Brain microvascular endothelial cell (primary cell): ENCODE measurements around the gene MTRFR.

Experiments
- DNase-seq: peaks from one replicate; pipeline ENCODE4 v3.0.0-alpha.2; 2020
- H3K27ac ChIP-seq: fragments of 250-450 bp; sonication (Bioruptor Pico); 2 replicates; pipeline ENCODE4 v1.5.1; 2020; ENCODE audit warnings: mild to moderate bottlenecking, moderate library complexity
- H3K27me3 ChIP-seq: fragments of 250-450 bp; sonication (Bioruptor Pico); replicated peaks from 2 replicates; pipeline ENCODE4 v1.5.1; 2020; ENCODE audit warnings: mild to moderate bottlenecking
- H3K36me3 ChIP-seq: fragments of 250-450 bp; sonication (Bioruptor Pico); replicated peaks from 2 replicates; pipeline ENCODE4 v1.5.1; 2020; ENCODE audit warnings: mild to moderate bottlenecking
- H3K4me3 ChIP-seq: 2 replicates; pipeline ENCODE4 v1.5.1; 2011; ENCODE audit warnings: low read depth, mild to moderate bottlenecking, control low read depth, low read length, moderate library complexity
- in situ Hi-C: cut with HindIII; loops from 2 replicates; pipeline ENCODE4 v1.10.0; 2017; ENCODE audit warnings: low sequenced_read_pairs, low pct_ligation_motif_present
- TF ChIP-seq, protein P1 (sequence below): IDR thresholded peaks from 2 replicates; pipeline ENCODE4 v1.5.1; 2011; ENCODE audit warnings: low read depth, mild to moderate bottlenecking, moderate library complexity, low read length, control low read depth, inconsistent platforms; ENCODE audit errors: missing control alignments

MTRFR gene

DNA sequence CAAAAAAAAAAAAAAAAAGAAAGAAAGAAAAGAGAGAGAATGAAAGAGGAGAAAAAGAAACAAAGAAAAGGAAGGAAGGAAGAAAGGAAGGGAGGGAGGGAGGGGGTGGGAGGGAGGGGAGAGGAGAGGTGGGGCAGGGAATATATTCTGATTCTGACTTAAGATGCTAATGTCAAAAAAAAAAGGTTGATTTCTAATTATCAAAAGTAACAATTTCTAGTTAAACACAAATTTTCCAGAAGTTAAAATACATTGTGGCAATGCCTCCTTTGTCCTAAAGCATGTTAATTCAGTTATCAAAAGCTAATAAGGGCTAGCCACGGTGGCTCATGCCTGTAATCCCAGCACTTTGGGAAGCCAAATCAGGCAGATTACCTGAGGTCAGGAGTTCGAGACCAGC, 7.8 kb upstream of the MTRFR start:
- TF ChIP-seq, protein P1, sequence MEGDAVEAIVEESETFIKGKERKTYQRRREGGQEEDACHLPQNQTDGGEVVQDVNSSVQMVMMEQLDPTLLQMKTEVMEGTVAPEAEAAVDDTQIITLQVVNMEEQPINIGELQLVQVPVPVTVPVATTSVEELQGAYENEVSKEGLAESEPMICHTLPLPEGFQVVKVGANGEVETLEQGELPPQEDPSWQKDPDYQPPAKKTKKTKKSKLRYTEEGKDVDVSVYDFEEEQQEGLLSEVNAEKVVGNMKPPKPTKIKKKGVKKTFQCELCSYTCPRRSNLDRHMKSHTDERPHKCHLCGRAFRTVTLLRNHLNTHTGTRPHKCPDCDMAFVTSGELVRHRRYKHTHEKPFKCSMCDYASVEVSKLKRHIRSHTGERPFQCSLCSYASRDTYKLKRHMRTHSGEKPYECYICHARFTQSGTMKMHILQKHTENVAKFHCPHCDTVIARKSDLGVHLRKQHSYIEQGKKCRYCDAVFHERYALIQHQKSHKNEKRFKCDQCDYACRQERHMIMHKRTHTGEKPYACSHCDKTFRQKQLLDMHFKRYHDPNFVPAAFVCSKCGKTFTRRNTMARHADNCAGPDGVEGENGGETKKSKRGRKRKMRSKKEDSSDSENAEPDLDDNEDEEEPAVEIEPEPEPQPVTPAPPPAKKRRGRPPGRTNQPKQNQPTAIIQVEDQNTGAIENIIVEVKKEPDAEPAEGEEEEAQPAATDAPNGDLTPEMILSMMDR: no peak
- in situ Hi-C loops: no loop called here
- peaks cover 3% of the 10 kb centered on the region for H3K36me3 ChIP-seq

DNA sequence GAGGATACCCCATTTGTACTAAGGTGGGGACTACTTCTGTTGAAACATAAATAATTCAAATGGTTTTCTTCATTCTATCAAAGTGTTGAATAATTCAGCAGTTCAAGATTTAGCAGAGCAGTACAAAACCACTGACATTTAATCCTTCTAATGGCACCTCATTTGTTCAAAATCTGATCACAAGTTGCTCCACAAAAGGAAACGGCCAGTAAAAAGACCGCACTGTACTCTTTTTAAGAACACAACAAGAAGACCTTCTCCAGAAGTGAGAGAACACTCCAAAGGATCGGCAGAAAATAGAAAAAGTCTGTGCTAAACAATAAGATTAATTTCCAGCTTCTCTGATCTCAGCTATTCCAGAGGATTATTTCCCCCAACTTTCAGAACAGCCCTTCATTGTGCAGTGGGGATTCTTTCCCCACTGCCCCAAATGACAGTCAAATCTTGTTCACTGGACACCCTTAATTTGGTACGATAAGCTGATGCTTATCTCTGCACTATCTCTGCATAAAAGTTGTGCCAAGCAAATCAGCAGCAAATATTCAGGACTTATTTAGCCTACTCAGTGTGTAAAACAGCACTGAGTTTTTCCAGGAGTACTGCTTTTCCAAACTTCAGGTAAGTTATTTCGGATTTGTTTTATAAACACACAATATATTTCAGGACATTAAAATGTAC, 5.5 kb upstream of the MTRFR start:
- TF ChIP-seq, protein P1: no peak
- Histone ChIP-seq H3K4me3 (no peak overlapping the region), H3K27ac (no peak overlapping the region), H3K36me3 (no peaks in the 10 kb centered on the region), H3K27me3 (no peaks in the 10 kb centered on the region)
- in situ Hi-C loops: no loop called here
- no peak for DNase-seq

More for the DNA sequence above, 7.8 kb upstream of the MTRFR start:
- no peaks in the 10 kb centered on the region for H3K27me3 ChIP-seq
- no peak overlapping the region for H3K27ac ChIP-seq
- no peak for DNase-seq
- no peak overlapping the region for H3K4me3 ChIP-seq

DNA sequence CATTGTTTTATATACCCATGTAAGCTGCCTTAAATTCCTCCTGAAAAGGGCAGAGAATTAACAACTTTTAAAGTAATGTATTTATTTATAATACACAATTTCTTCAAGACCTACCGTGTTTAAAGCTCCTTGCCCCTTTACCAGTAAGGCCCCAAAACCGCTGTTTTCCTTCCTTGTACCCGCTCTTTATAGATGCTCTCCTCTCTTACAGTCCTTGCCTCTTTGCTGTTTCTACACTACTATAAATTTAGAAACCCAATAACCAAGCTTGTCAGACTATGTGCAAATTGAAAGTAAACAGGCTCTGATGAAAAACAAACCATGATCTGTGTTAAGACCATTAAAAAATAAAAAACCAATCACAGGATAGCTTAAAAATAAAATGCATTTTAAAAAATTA, 4.2 kb upstream of the MTRFR start:
- in situ Hi-C loops: no loop called here

DNA sequence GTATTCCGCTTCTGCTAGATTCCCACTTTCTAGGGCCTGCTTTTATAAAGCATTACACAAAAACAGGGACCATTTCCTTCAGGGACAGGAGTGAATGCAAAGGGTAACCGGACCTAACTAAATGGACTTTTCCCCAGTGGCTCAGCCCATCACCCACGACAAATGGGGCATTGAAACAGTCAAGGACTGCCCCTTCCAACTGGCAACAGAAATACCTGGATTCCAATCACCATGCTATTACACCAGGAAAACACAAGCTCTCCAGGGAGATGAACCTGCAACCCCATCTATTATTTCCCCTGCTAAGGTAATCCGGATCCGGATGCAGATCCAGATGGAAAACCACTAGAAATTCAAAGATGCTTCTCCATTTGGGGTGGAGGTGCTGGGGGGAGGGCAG, 1.3 kb upstream of the MTRFR start:
- no peak overlapping the region for H3K27ac ChIP-seq
- in situ Hi-C loops: loop anchor here (10.0 kb wide), 1 partner anchor 187 kb away; no protein-coding TSS in a partner anchor

More for the DNA sequence above, 4.2 kb upstream of the MTRFR start:
- TF ChIP-seq, protein P1: no peak
- Histone ChIP-seq H3K4me3 (no peak overlapping the region), H3K27ac (no peak overlapping the region), H3K27me3 (no peaks in the 10 kb centered on the region), H3K36me3 (no peaks in the 10 kb centered on the region)
- DNase-seq: no peak

DNA sequence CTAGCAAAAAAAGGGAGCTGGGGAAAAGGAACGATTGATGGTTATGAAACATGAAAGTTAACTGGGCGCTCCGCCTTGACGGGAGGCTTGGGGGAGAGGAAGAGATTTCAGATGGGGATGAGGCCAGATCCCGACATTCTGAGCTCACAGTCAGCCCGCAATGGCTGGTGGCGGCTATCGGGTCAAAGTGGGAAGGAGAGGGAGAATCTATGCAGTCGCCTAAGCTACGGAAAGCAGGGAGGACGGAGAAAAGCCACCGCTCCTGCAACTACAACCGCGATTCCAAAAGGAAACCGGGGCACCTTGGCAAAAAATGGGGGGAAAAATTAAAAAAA, 797 bp upstream of the MTRFR start:
- H3K27ac ChIP-seq: peak overlapping the region; percentile 73
- in situ Hi-C loops: loop anchor here (10.0 kb wide), 1 partner anchor 188 kb away; no protein-coding TSS in a partner anchor
- peak overlapping the region; percentile 80 for H3K4me3 ChIP-seq
- no peaks in the 10 kb centered on the region for H3K36me3 ChIP-seq
- peak; percentile 17 for DNase-seq
- TF ChIP-seq, protein P1: no peak
- no peaks in the 10 kb centered on the region for H3K27me3 ChIP-seq

More for the DNA sequence above, 1.3 kb upstream of the MTRFR start:
- Histone ChIP-seq H3K36me3 (no peaks in the 10 kb centered on the region), H3K27me3 (no peaks in the 10 kb centered on the region), H3K4me3 (peak overlapping the region; percentile 80)
- TF ChIP-seq, protein P1: no peak
- no peak for DNase-seq
